ENCODE measurements around the gene SNX20. TPM values are rescaled to one million over a fixed set of nuclear protein-coding genes. Genes with fewer than 3 reads are reported as not detected.

Gene SNX20
- total and polyA plus RNA-seq, 2 donors (not counting 3 experiments of a cell fraction or from before 2014, with no cell fraction given), result not detected

DNA sequence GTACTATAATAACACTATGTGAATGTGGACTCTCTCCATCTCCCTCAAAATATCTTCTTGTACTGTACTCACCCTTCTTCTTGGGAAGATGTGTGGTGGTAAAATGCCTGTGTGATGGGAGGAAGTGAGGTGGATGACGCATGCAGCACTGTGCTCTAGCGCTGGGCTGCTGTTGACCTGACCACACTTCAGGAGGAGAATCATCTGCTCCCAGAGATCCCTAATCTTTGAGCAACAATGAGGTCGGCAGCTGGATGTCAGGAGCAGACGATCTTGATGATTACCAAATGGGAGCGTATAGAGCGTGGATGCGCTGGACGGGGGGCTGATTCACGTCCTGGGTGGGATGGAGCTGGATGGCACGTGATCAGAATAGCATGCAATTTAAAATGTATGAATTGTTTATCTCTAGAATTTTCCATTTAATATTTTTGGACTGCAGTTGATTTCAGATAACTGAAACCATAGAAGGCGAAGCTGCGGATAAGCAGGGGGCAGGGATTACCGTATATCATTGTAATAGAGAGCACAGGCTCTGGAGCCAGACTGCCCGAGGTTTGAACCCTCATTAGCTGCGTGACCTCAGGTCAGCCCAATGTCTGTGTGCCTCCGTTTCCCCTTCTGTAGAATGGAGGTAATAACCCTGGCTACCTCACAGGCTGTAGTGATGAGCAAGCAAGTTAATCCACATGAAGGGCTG, 37.1 kb upstream of the SNX20 start:
- no peak for FAIRE-seq
- dilution Hi-C loops (cut with MboI; ENCODE audit: extremely low pct_ligation_motif_present, low sequenced_read_pairs) (no loop called here), intact Hi-C loops (cut with micrococcal nuclease) (no loop called here)
- no peak overlapping the region for H3K4me3 ChIP-seq (replicated peaks in 1 of 3; ENCODE audit: insufficient read depth in 1 of 3, low read depth in 1 of 3, low read length in 3 of 3)
- H3K9me1 ChIP-seq (replicated peaks; ENCODE audit: control insufficient read depth, extremely low read depth, insufficient read depth, low read length), result no peaks in the 10 kb centered on the region
- TF ChIP-seq MYC (IDR thresholded peaks at IDR 0.05; ENCODE audit: low read depth, low read length) (no peak), EZH2 (IDR thresholded peaks at IDR 0.05; ENCODE audit: borderline replicate concordance, low read depth, low read length, severe bottlenecking) (no peak)
- no peaks in the 10 kb centered on the region for H3K36me3 ChIP-seq (ENCODE audit: control insufficient read depth in 2 of 2, extremely low read depth in 1 of 2, insufficient read depth in 2 of 2, low read length in 2 of 2)
- ChIA-PET POLR2A (no interaction called here), CTCF (interaction anchor here (1.1 to 1.6 kb wide), 3 partner anchors 53 to 88 kb away, joined by 3 to 5 read pairs (median 4); no protein-coding TSS in a partner anchor)
- no peaks in the 10 kb centered on the region for H3K79me2 ChIP-seq (ENCODE audit: control insufficient read depth, insufficient read depth, low read length)
- H2AFZ ChIP-seq (ENCODE audit: low read depth, low read length), result no peak overlapping the region
- no peaks in the 10 kb centered on the region for H4K20me1 ChIP-seq (replicated peaks; ENCODE audit: control insufficient read depth, extremely low read depth, insufficient read depth, low read length)
- no peaks in the 10 kb centered on the region for H3K9me3 ChIP-seq (replicated peaks; ENCODE audit: control insufficient read depth, insufficient read depth, low read length)
- no peak overlapping the region for H3K9ac ChIP-seq (replicated peaks; ENCODE audit: extremely low read depth, insufficient read depth, low read length)
- no peaks in the 10 kb centered on the region for H3K27me3 ChIP-seq (ENCODE audit: control insufficient read depth in 2 of 2, insufficient read depth in 2 of 2, low read length in 2 of 2)
- no peaks in the 10 kb centered on the region for H3K4me1 ChIP-seq (ENCODE audit: control insufficient read depth, extremely low read depth, insufficient read depth, low read length)
- no peak for DNase-seq (ENCODE audit: low read depth, low spot score)
- no TSS peak for BruUV-seq (replicated peaks)
- no peak overlapping the region for H3K27ac ChIP-seq (ENCODE audit: insufficient read depth, low read depth, low read length)
- H3K4me2 ChIP-seq (ENCODE audit: insufficient read depth, low read length), result no peak overlapping the region

DNA sequence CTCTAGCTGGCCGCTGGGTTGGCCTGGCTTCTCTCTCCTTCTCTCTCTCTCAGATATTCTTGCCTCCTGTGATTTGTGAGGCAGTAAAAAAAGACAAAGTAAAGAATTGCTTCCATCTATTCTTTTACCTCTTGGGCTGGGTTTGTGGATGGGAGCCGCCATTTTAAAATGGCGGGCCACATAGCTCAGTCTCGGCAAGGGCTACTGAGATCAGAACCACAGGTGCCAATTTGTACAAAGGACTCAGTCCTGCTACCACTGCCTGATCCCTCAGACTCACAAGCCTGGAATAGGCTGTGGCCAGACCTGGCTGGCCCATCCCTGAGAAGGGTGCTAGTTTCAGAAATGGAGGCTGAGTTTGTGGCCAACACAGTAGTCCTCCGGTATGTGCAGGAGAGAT, 36.4 kb upstream of the SNX20 start:
- dilution Hi-C loops (cut with MboI; ENCODE audit: extremely low pct_ligation_motif_present, low sequenced_read_pairs) (no loop called here), intact Hi-C loops (cut with micrococcal nuclease) (no loop called here)
- Histone ChIP-seq H3K27ac (ENCODE audit: insufficient read depth, low read depth, low read length) (no peak overlapping the region), H2AFZ (ENCODE audit: low read depth, low read length) (no peak overlapping the region), H3K9ac (replicated peaks; ENCODE audit: extremely low read depth, insufficient read depth, low read length) (no peak overlapping the region), H3K36me3 (ENCODE audit: control insufficient read depth in 2 of 2, extremely low read depth in 1 of 2, insufficient read depth in 2 of 2, low read length in 2 of 2) (no peaks in the 10 kb centered on the region), H3K79me2 (ENCODE audit: control insufficient read depth, insufficient read depth, low read length) (no peaks in the 10 kb centered on the region), H4K20me1 (replicated peaks; ENCODE audit: control insufficient read depth, extremely low read depth, insufficient read depth, low read length) (no peaks in the 10 kb centered on the region), H3K9me1 (replicated peaks; ENCODE audit: control insufficient read depth, extremely low read depth, insufficient read depth, low read length) (no peaks in the 10 kb centered on the region), H3K4me2 (ENCODE audit: insufficient read depth, low read length) (no peak overlapping the region), H3K27me3 (ENCODE audit: control insufficient read depth in 2 of 2, insufficient read depth in 2 of 2, low read length in 2 of 2) (no peaks in the 10 kb centered on the region), H3K9me3 (replicated peaks; ENCODE audit: control insufficient read depth, insufficient read depth, low read length) (no peaks in the 10 kb centered on the region), H3K4me3 (replicated peaks in 1 of 3; ENCODE audit: insufficient read depth in 1 of 3, low read depth in 1 of 3, low read length in 3 of 3) (no peak overlapping the region), H3K4me1 (ENCODE audit: control insufficient read depth, extremely low read depth, insufficient read depth, low read length) (no peaks in the 10 kb centered on the region)
- BruUV-seq (replicated peaks), result no TSS peak
- POLR2A ChIA-PET, result no interaction called here
- CTCF ChIA-PET, result interaction anchor here (1.1 to 1.5 kb wide), 2 partner anchors 52 to 89 kb away, joined by 3 to 4 read pairs; no protein-coding TSS in a partner anchor
- DNase-seq (ENCODE audit: low read depth, low spot score) (no peak), FAIRE-seq (no peak)
- no peak for TF ChIP-seq EZH2 (IDR thresholded peaks at IDR 0.05; ENCODE audit: borderline replicate concordance, low read depth, low read length, severe bottlenecking)
- no peak for TF ChIP-seq JUN (IDR thresholded peaks at IDR 0.05; ENCODE audit: borderline replicate concordance, insufficient read depth, insufficient read length, low read depth)
- TF ChIP-seq GATA2 (IDR thresholded peaks at IDR 0.05; ENCODE audit: insufficient read depth, insufficient read length, low read depth, low read length), result no peak
- no peak for TF ChIP-seq MYC (IDR thresholded peaks at IDR 0.05; ENCODE audit: low read depth, low read length)
